NT2/D1 (cell line): ENCODE results near the gene KCNQ1OT1.

ENCODE experiments used
- SUZ12 ChIP-seq: IDR thresholded peaks from 2 replicates; pipeline ENCODE4 v1.6.1; 2011; ENCODE audit not compliant: insufficient read length, insufficient read depth; ENCODE audit errors: extremely low read depth
- YY1 ChIP-seq: IDR thresholded peaks from 2 replicates; pipeline ENCODE4 v1.6.1; 2011; ENCODE audit not compliant: insufficient read length, insufficient read depth
- ZNF274 ChIP-seq: IDR thresholded peaks from 2 replicates; pipeline ENCODE4 v1.6.1; 2011; ENCODE audit warnings: mild to moderate bottlenecking, low read depth, low read length

GRCh38 chr11:2732261-2732939 lies 32.6 kb upstream of the KCNQ1OT1 start:
- TF ChIP-seq YY1 (no peak), ZNF274 (no peak), SUZ12 (no peak)
